ENCODE data around the gene KDR.

KDR gene

DNA sequence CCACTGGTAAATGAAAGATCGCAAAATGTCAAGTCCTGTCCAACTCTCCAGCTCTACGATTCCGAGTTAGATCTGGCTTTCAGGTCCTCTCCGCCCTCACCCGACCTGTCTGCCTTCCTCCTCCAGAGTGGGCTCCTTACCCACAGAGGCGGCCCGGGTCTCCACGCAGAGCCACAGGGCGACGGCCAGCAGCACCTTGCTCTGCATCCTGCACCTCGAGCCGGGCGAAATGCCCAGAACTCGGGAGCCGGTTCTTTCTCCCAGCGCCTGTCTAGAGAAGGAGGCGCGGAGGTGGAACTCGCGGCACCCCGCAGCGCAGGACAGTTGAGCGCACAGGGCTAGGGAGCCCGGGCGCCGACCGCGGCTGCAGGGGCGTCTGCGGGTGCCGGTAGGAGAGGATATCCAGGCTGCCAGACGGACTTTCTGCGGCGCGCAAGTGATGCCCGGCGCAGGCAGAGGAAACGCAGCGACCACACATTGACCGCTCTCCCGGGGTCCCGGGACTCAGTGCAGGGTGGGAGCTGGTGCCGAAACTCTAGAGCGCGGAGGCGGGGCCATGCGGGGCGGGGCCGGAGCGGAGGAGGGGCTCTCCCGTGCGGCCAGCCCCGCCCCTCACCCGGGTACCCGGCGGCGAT is at the start of gene KDR:
KDR (minus strand) TSS at position 509 of the 635 bp plus-strand sequence; CDS start at position 207, 302 bp downstream.
- no peaks in the 10 kb centered on the region for H4K20me1 ChIP-seq (ENCODE audit: insufficient read depth, low read length)
- no peaks in the 10 kb centered on the region for H3K9me3 ChIP-seq (ENCODE audit: insufficient read depth, low read length, severe bottlenecking)
- no peak within 1 kb of the TSS for H3K4me2 ChIP-seq (ENCODE audit: insufficient read depth, low read length)
- no peak for DNase-seq
- H3K27ac ChIP-seq (ENCODE audit: low read length), result no peak within 1 kb of the TSS
- no peaks in the 10 kb centered on the region for H3K36me3 ChIP-seq (ENCODE audit: insufficient read depth, low read length)
- no peaks in the 10 kb centered on the region for H3K79me2 ChIP-seq (ENCODE audit: insufficient read depth, low read length)
- no peaks in the 10 kb centered on the region for H3K4me1 ChIP-seq (ENCODE audit: insufficient read depth, low read length)
- H3K27me3 ChIP-seq (ENCODE audit: insufficient read depth, low read length, poor library complexity), result no peaks in the 10 kb centered on the region
- H2AFZ ChIP-seq (ENCODE audit: low read depth, low read length), result no peak within 1 kb of the TSS
- no peak for TF ChIP-seq EZH2 (IDR thresholded peaks at IDR 0.05; ENCODE audit: borderline replicate concordance, low read depth, low read length, severe bottlenecking)
- TF ChIP-seq, protein P1, sequence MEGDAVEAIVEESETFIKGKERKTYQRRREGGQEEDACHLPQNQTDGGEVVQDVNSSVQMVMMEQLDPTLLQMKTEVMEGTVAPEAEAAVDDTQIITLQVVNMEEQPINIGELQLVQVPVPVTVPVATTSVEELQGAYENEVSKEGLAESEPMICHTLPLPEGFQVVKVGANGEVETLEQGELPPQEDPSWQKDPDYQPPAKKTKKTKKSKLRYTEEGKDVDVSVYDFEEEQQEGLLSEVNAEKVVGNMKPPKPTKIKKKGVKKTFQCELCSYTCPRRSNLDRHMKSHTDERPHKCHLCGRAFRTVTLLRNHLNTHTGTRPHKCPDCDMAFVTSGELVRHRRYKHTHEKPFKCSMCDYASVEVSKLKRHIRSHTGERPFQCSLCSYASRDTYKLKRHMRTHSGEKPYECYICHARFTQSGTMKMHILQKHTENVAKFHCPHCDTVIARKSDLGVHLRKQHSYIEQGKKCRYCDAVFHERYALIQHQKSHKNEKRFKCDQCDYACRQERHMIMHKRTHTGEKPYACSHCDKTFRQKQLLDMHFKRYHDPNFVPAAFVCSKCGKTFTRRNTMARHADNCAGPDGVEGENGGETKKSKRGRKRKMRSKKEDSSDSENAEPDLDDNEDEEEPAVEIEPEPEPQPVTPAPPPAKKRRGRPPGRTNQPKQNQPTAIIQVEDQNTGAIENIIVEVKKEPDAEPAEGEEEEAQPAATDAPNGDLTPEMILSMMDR (IDR thresholded peaks at IDR 0.05; ENCODE audit: borderline replicate concordance, extremely low read depth, low read length, poor library complexity, severe bottlenecking), result no peak
- H3K9ac ChIP-seq (ENCODE audit: low read depth, low read length), result no peak within 1 kb of the TSS
- no peak for ATAC-seq (ENCODE audit: insufficient read depth, low read depth)
- no peak within 1 kb of the TSS for H3K4me3 ChIP-seq (ENCODE audit: low read depth in 1 of 2, low read length in 2 of 2)

DNA sequence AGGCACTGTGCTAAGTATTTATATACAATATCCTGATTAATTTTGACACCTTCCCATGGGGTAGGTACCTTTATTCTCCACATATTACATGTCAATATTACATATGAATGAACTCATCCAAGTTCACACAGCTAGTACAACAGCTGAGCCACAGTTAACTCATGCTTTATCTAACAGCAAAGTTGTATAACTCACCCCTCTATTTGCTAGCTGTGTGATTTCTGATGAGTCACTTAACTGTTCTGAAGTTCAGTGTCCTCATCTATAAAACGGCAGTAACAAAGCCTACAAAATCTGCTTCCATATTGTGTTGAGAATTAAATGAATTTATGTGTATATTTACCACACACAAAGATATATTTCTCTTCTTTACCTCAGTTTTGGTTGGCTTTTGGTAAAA is 48.2 kb upstream of the KDR start:
- TF ChIP-seq, protein P1 (IDR thresholded peaks at IDR 0.05; ENCODE audit: borderline replicate concordance, extremely low read depth, low read length, poor library complexity, severe bottlenecking), result no peak
- no peak for TF ChIP-seq EZH2 (IDR thresholded peaks at IDR 0.05; ENCODE audit: borderline replicate concordance, low read depth, low read length, severe bottlenecking)
- no peak overlapping the region for H3K9ac ChIP-seq (ENCODE audit: low read depth, low read length)
- H3K4me2 ChIP-seq (ENCODE audit: insufficient read depth, low read length), result no peak overlapping the region
- no peaks in the 10 kb centered on the region for H3K27me3 ChIP-seq (ENCODE audit: insufficient read depth, low read length, poor library complexity)
- H3K9me3 ChIP-seq (ENCODE audit: insufficient read depth, low read length, severe bottlenecking), result no peaks in the 10 kb centered on the region
- no peaks in the 10 kb centered on the region for H3K4me1 ChIP-seq (ENCODE audit: insufficient read depth, low read length)
- no peaks in the 10 kb centered on the region for H3K36me3 ChIP-seq (ENCODE audit: insufficient read depth, low read length)
- H3K4me3 ChIP-seq (ENCODE audit: low read depth in 1 of 2, low read length in 2 of 2), result no peak overlapping the region
- ATAC-seq (ENCODE audit: insufficient read depth, low read depth) (no peak), DNase-seq (no peak)
- H2AFZ ChIP-seq (ENCODE audit: low read depth, low read length), result no peak overlapping the region
- H3K79me2 ChIP-seq (ENCODE audit: insufficient read depth, low read length), result no peaks in the 10 kb centered on the region
- H4K20me1 ChIP-seq (ENCODE audit: insufficient read depth, low read length), result no peaks in the 10 kb centered on the region
- H3K27ac ChIP-seq (ENCODE audit: low read length), result no peak overlapping the region

DNA sequence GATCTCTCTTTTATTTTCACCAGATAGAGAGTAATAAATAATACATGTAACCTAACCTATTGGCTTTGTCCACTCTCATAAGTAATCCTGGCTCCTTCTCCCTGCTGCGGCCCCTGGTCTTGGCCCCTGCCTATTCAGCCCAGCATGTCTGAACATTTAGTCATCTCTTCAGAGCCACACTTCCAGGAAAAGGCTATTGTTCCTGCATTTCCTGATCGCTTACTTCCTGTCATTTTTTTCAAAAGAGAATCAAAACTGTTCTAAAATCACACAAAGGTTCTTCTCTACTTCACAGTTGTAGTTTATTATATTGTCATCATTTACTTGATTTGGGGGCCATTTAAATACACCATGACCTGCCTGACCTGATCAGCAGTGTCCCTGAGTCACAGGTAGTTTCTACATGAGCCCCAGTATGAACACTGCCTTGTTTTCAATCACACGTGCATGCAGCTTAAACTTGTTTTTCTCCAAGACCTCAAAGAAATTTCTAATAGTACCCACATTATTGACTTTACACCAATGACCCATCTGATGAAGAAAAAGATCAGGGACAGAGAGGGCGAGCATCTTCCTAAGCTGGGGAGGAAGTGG is 47.4 kb upstream of the KDR start:
- Histone ChIP-seq H3K4me1 (ENCODE audit: insufficient read depth, low read length) (no peaks in the 10 kb centered on the region), H3K27ac (ENCODE audit: low read length) (no peak overlapping the region), H2AFZ (ENCODE audit: low read depth, low read length) (no peak overlapping the region), H3K36me3 (ENCODE audit: insufficient read depth, low read length) (no peaks in the 10 kb centered on the region), H3K4me3 (ENCODE audit: low read depth in 1 of 2, low read length in 2 of 2) (no peak overlapping the region), H4K20me1 (ENCODE audit: insufficient read depth, low read length) (no peaks in the 10 kb centered on the region), H3K4me2 (ENCODE audit: insufficient read depth, low read length) (no peak overlapping the region), H3K9me3 (ENCODE audit: insufficient read depth, low read length, severe bottlenecking) (no peaks in the 10 kb centered on the region), H3K79me2 (ENCODE audit: insufficient read depth, low read length) (no peaks in the 10 kb centered on the region), H3K9ac (ENCODE audit: low read depth, low read length) (no peak overlapping the region), H3K27me3 (ENCODE audit: insufficient read depth, low read length, poor library complexity) (no peaks in the 10 kb centered on the region)
- DNase-seq, result no peak
- TF ChIP-seq, protein P1 (IDR thresholded peaks at IDR 0.05; ENCODE audit: borderline replicate concordance, extremely low read depth, low read length, poor library complexity, severe bottlenecking), result no peak
- no peak for TF ChIP-seq EZH2 (IDR thresholded peaks at IDR 0.05; ENCODE audit: borderline replicate concordance, low read depth, low read length, severe bottlenecking)
- ATAC-seq (ENCODE audit: insufficient read depth, low read depth), result no peak

All from DND-41 (cell line).